PC-9 (cell line): ENCODE measurements around the gene CTNNA3.

Experiments used
- EZH2 ChIP-seq: fragments of 200-600 bp; sonication (generic); IDR thresholded peaks from 2 replicates; pipeline ENCODE4 v1.8.0; 2017; ENCODE audit warnings: antibody characterized with exemption, low read depth
- TF ChIP-seq, protein P1 (sequence below): fragments of 200-600 bp; sonication (generic); conservative IDR thresholded peaks from 2 replicates; pipeline ENCODE4 v1.6.1; 2017; ENCODE audit warnings: mixed run types, antibody characterized with exemption, mild to moderate bottlenecking, moderate library complexity

- TF ChIP-seq, protein P1, sequence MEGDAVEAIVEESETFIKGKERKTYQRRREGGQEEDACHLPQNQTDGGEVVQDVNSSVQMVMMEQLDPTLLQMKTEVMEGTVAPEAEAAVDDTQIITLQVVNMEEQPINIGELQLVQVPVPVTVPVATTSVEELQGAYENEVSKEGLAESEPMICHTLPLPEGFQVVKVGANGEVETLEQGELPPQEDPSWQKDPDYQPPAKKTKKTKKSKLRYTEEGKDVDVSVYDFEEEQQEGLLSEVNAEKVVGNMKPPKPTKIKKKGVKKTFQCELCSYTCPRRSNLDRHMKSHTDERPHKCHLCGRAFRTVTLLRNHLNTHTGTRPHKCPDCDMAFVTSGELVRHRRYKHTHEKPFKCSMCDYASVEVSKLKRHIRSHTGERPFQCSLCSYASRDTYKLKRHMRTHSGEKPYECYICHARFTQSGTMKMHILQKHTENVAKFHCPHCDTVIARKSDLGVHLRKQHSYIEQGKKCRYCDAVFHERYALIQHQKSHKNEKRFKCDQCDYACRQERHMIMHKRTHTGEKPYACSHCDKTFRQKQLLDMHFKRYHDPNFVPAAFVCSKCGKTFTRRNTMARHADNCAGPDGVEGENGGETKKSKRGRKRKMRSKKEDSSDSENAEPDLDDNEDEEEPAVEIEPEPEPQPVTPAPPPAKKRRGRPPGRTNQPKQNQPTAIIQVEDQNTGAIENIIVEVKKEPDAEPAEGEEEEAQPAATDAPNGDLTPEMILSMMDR: no peak
- TF ChIP-seq EZH2: no peak
These were observed 737.5 kb downstream of the CTNNA3 start for GRCh38 chr10:66958466-66958865.
